ENCODE measurements around the gene SPEM2.

DNA sequence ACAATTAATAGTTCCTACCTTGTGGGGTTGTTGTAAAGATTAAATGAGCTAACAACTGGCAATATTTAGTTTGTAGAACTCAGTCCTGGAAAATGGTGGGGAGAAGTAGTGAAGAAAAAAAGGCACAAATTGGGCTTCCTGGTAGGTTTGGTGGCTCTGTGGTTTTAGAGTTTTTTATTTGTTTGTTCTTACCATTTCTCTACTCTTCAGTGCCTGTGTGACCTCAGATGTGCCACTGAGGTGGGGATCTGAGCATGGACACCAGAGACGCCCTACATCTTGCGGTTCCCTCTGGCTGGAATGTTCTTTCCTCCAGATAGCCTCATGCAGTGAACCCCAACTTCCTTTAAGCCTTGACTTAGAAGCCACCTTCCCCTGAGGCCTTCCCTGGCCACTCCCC, 46.3 kb downstream of the SPEM2 start:
- TF ChIP-seq POLR2AphosphoS5 (IDR thresholded peaks at IDR 0.05; ENCODE audit: borderline replicate concordance, low read depth, low read length) (no peak), EZH2 (IDR thresholded peaks at IDR 0.05) (no peak), FOXP2 (optimal IDR thresholded peaks at IDR 0.05; ENCODE audit: control extremely low read depth, extremely low read length, insufficient read depth) (no peak)

Measured in SK-N-MC (cell line).